IPS-18a (cell line): ENCODE data around the gene PRG2.
"Not testable (repeated sequence)": the region's sequence is repeated elsewhere in the genome, so short reads cannot be mapped to it uniquely, and the experiment has no call there.

ENCODE experiments used
- H3K27ac ChIP-seq: one replicate; pipeline ENCODE4 v1.5.1; 2013; ENCODE audit warnings: low read length
- H3K27me3 ChIP-seq: one replicate; pipeline ENCODE4 v1.6.1; 2013; ENCODE audit warnings: mild to moderate bottlenecking, low read length; ENCODE audit not compliant: control insufficient read depth, insufficient read depth
- H3K36me3 ChIP-seq: one replicate; pipeline ENCODE4 v1.6.1; 2013; ENCODE audit warnings: low read depth, low read length; ENCODE audit not compliant: control insufficient read depth
- H3K4me1 ChIP-seq: one replicate; pipeline ENCODE4 v1.6.1; 2013; ENCODE audit warnings: low read depth, low read length; ENCODE audit not compliant: control insufficient read depth
- H3K4me3 ChIP-seq: one replicate; pipeline ENCODE4 v1.5.1; 2013; ENCODE audit warnings: low read length
- H3K9ac ChIP-seq: one replicate; pipeline ENCODE4 v1.6.1; 2013; ENCODE audit warnings: mild to moderate bottlenecking, low read length, moderate library complexity
- H3K9me3 ChIP-seq: one replicate; pipeline ENCODE4 v1.6.1; 2013; ENCODE audit warnings: low read depth, low read length; ENCODE audit not compliant: control insufficient read depth

The PRG2 gene

DNA sequence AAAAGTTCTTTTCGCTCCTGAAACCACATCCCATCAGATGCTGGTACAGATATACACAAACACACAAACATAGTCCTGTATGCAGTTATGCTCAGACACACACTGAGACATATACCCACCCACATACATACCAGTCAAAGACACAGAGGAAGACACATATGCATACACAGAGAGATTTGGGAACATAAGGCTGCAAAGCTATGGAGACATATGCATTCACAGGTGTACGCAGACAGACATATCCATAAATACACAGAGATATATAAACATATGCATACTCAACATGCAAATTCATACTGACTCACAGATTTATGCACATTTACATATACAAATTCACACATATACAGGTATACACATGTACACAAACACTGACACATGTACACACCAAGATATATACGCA is 15.5 kb downstream of the PRG2 start:
- Histone ChIP-seq H3K27me3 (peaks cover 5% of the 10 kb centered on the region), H3K4me3 (no peak overlapping the region), H3K36me3 (no peaks in the 10 kb centered on the region), H3K4me1 (no peaks in the 10 kb centered on the region), H3K27ac (no peak overlapping the region), H3K9ac (no peak overlapping the region), H3K9me3 (no peaks in the 10 kb centered on the region)

DNA sequence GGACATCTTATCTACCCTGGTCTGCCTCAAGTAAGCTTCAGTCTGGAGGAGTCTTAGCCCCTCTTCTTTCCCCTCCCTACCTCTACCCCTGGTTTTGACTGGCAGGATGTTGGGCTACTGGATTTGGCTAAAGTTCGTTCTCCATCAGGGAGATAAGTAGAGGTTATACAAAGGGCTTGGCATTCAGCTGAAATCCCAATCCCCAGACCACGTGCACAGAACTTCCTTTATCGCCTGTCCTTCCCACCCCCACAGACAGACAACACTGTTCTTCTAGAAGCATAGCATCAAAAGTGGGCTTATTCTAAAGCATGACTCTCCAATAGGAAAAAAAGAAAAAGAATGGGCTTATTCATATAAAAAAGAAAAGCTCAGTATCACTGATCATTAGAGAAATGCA is 17.3 kb downstream of the PRG2 start:
- Histone ChIP-seq H3K9ac (no peak overlapping the region), H3K27ac (no peak overlapping the region), H3K4me1 (no peaks in the 10 kb centered on the region), H3K36me3 (no peaks in the 10 kb centered on the region), H3K27me3 (peaks cover 5% of the 10 kb centered on the region), H3K9me3 (no peaks in the 10 kb centered on the region), H3K4me3 (no peak overlapping the region)

DNA sequence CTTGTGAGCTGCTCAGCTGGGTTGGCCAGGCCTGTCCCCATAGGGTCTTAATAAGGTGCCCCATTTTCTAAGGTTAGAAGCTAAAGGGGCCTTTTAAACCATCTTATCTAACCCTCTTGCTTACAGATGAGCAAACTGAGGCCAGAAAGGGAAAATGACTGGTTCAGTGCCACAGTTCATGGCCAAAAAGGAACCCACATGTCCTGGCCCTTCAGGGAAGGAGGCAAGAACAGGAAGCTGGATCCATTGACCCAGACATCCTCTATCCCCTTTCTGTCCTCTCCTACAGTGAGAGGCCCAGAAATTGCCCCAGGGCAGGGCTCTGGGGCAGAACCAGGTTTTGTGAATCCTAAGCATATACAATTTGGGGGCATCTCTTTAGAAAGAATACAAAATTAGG is 19.5 kb downstream of the PRG2 start:
- Histone ChIP-seq H3K9me3 (no peaks in the 10 kb centered on the region), H3K27ac (no peak overlapping the region), H3K27me3 (no peaks in the 10 kb centered on the region)

DNA sequence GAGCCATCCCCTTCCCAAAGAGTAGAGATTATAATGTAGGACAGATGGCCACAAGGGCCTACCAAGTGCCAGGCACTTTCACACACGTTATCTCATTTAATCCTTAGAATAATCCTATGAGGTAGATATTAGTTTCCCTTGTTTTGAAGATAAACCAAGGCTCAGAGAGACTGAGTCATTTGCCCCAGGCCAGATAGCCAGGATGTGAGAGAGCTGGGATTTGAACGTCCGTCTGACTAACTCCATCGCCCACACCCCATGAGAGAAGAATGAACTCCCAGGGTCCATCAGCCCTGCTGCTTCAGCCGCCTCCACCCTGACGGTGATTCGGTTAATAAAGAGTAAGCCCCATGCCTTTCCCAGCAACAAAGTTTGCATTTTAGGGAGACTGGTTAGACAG is 20.2 kb downstream of the PRG2 start:
- no peak overlapping the region for H3K27ac ChIP-seq
- no peaks in the 10 kb centered on the region for H3K9me3 ChIP-seq
- H3K27me3 ChIP-seq = no peaks in the 10 kb centered on the region
- no peaks in the 10 kb centered on the region for H3K36me3 ChIP-seq
- H3K4me1 ChIP-seq = peaks cover 12% of the 10 kb centered on the region
- H3K4me3 ChIP-seq = no peak overlapping the region
- H3K9ac ChIP-seq = no peak overlapping the region

More for the DNA sequence above, 19.5 kb downstream of the PRG2 start:
- peaks cover 5% of the 10 kb centered on the region for H3K4me1 ChIP-seq
- no peak overlapping the region for H3K4me3 ChIP-seq
- no peak overlapping the region for H3K9ac ChIP-seq
- H3K36me3 ChIP-seq = no peaks in the 10 kb centered on the region

DNA sequence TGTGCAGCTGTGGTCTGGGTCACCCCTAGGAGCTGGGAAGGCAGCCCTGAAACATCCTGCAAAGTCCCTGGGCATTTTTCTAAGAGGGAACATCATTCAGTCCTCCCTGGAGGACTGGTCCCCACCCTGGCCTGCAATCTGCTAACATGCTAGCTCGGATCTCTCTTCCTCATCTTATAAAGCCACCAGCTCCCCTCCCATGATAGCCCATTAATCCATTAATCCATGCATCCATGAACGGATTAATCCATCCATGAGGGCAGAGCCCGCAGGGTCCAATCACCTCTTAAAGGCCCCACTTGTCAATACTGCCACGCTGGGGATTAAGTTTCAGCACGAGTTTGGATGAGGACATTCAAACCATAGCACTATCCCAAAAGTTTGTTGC is 21.6 kb downstream of the PRG2 start:
- no peak overlapping the region for H3K27ac ChIP-seq
- no peaks in the 10 kb centered on the region for H3K9me3 ChIP-seq
- no peak overlapping the region for H3K4me3 ChIP-seq
- no peaks in the 10 kb centered on the region for H3K27me3 ChIP-seq
- H3K36me3 ChIP-seq = no peaks in the 10 kb centered on the region
- no peak overlapping the region for H3K9ac ChIP-seq
- H3K4me1 ChIP-seq = peaks cover 17% of the 10 kb centered on the region

DNA sequence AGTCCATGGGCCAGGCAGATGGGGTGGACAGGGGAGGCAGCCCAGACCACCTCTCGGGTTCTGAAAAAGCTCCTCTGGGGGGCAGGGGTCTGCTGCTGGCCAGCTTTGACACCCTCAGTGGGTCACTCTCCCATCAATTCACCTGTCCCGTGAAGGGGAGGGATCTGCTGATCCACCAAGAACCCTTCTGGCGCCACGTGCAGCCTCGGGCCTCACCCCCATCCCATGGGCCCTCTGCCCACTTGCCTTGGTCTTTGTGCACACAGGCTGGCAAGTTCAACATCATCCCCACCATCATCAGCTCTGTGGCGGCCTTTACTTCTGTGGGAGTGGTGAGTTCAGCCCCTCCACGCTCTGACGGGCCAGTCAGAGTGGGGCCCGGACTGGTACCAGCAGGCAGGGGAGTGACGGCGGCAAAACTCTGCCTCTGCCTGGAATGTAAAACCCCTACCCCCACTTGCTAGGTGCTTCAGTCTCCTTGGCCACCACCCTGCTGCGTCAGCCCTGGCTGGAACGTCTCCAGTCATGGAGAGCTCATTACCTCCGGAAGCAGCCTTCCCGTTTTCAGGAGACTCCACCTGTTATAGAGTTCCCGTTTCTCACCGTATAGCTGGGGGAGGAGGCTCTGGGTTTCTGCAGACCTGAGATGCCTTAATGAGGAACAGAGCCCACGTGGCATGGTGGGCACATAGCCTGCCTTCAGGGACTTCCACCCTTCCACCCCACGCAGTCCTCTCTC is 22.2 kb downstream of the PRG2 start:
- Histone ChIP-seq H3K27ac (no peak overlapping the region), H3K9me3 (no peaks in the 10 kb centered on the region), H3K27me3 (no peaks in the 10 kb centered on the region), H3K9ac (no peak overlapping the region), H3K4me1 (peaks cover 17% of the 10 kb centered on the region), H3K4me3 (no peak overlapping the region), H3K36me3 (no peaks in the 10 kb centered on the region)

DNA sequence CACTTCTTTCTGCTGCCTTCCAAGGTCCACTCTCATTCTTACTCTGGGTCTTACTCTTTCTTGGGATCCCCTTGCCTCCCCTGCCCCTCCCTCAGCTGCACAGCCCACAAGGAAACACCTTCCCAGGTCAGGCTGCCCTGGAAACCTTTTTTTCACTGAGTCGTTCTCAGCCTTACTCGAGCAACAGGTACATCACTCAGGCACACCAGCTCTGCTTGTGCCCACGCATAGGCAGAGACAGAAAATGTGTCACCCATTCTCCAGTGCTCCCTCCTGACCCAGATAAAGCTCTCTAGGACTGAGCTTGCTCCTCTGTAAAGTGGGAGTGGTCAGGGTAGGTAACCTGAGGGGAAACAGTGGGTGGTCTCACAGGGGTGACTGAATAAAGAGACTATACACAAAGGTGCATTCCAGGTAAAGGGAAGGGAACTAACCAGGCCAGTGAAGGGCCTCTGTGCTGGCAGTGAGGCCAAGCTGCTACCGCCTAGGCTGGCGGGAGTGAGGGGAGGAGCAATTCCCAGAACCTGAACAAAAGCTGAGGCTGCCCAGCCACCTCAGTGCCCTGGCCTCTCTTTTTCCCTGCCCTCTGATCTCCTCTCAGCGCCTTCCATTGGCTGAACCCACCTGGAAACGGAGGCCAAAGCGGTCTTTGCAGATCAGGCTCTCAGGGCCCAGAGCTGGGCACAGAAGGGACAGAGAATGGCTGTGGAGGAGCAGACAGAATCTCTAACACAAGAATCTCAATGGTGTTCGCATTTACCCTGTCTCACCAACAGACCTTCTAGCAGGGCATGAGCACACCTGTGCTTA is 25.4 kb downstream of the PRG2 start:
- Histone ChIP-seq H3K4me1 (peaks cover 17% of the 10 kb centered on the region), H3K27me3 (no peaks in the 10 kb centered on the region), H3K9me3 (no peaks in the 10 kb centered on the region), H3K36me3 (no peaks in the 10 kb centered on the region), H3K27ac (no peak overlapping the region), H3K4me3 (no peak overlapping the region), H3K9ac (no peak overlapping the region)

DNA sequence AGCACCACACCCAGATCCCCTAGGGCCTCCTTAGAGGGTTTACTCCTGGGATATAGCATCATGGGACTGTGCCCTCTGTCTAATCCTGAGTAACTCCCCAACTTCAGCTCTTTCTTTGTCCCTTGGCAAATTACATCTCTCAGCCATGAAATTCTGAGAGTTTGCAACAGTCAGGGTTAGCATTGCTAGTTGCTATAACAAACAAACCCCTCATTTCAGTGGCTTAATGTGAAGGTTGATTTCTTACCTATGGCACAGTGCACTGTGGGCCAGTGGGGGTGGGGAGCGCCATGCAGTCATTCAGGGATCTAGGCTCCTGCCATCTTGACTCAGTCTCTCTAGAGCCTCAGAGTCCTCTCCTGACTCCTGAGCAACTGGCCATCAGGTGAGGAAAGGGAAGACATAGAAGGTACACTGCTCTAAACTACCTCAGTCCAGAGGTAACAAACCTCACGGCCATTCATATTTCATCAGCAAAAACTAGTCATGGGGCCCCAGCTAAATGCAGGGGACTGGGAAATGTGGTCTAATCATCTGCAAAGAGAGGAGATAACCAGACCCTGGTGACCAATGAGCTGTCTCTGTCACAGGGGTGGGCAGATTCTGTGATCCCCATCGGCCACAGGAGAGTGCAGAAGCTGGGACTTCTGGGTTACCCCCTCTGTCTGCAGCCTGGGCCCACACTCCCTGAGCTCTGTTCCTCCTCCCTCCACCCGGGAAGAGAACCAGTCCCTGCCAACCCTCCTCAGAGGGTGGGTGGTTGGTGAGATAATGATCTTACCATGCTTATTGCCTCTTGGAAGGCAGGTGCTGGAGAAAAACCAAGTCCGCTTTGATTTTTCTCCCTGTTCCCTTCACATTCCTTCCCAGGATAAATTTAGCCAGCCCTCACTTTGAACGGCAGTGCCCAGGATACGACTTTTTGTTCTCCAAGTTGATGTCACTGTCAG is 27.0 kb downstream of the PRG2 start:
- Histone ChIP-seq H3K27me3 (no peaks in the 10 kb centered on the region), H3K4me1 (peaks cover 17% of the 10 kb centered on the region), H3K9me3 (no peaks in the 10 kb centered on the region), H3K9ac (no peak overlapping the region), H3K27ac (no peak overlapping the region), H3K4me3 (no peak overlapping the region), H3K36me3 (no peaks in the 10 kb centered on the region)

DNA sequence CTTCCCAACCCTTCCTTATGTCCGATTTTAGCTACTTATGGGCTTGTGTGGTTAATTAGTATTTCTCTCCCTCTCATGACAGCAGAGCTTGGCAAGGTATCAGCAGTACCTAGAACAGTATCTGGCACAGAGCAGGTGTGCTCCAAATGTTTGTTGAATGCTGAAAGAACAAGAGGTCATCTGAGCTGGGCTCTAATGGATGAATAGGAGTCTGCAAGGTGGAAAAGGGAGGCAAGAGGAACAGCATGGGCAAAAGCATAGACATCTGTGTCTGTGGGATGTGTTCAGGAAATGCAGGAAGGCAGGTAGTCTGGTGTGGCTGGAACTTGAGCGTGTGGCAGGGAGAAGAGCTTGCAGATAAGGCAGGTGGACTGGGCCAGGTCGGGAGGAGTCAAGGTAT is 28.5 kb downstream of the PRG2 start:
- H3K36me3 ChIP-seq = no peaks in the 10 kb centered on the region
- peaks cover 17% of the 10 kb centered on the region for H3K4me1 ChIP-seq
- no peaks in the 10 kb centered on the region for H3K27me3 ChIP-seq
- H3K27ac ChIP-seq = no peak overlapping the region
- no peak overlapping the region for H3K9ac ChIP-seq
- no peaks in the 10 kb centered on the region for H3K9me3 ChIP-seq
- no peak overlapping the region for H3K4me3 ChIP-seq

DNA sequence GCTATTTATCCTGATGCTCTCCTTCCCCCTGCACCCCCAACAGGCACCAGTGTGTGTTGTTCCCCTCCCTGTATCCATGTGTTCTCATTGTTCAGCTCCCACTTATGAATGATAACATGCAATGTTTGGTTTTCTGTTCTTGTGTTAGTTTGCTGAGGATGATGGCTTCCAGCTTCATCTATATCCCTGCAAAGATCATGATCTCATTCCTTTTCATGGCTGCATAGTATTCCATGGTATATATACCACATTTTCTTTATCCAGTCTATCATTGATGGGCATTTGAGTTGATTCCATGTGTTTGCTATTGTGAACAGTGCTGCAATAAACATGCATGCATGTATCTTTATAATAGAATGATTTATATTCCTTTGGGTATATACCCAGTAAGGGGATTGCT is 29.0 kb downstream of the PRG2 start:
- H3K36me3 ChIP-seq = not testable (repeated sequence)

DNA sequence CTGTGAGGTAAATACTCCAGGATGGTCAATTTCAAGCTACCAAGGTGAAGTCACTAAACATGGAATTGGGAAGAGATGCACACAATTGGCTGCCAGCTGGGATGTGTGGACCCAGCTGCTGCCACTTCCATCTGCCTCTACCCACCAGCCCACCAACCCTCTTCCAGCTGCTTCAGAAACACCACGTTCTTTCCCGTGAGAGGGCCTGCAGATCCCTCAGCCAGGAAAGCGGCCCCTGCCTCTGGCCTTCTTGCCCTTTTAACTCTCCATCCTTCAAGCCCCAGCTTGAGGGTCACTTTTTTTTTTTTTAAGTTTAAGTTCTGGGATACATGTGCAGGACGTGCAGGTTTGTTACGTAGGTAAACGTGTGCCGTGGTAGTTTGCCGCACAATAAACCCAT is 29.5 kb downstream of the PRG2 start:
- no peak overlapping the region for H3K27ac ChIP-seq
- H3K27me3 ChIP-seq = no peaks in the 10 kb centered on the region
- peaks cover 12% of the 10 kb centered on the region for H3K4me1 ChIP-seq
- H3K9me3 ChIP-seq = no peaks in the 10 kb centered on the region
- no peak overlapping the region for H3K9ac ChIP-seq
- H3K4me3 ChIP-seq = no peak overlapping the region
- H3K36me3 ChIP-seq = no peaks in the 10 kb centered on the region

More for the DNA sequence above, 29.0 kb downstream of the PRG2 start:
- peaks cover 16% of the 10 kb centered on the region for H3K4me1 ChIP-seq
- H3K27me3 ChIP-seq, H3K4me3 ChIP-seq, H3K27ac ChIP-seq, H3K9me3 ChIP-seq, H3K9ac ChIP-seq: not testable (repeated sequence)
